HepG2 (cell line): ENCODE results near the gene THAP3. TPM values are rescaled to one million over a fixed set of nuclear protein-coding genes. Genes with fewer than 3 reads are reported as not detected.
"Not testable (repeated sequence)": the region's sequence is repeated elsewhere in the genome, so short reads cannot be mapped to it uniquely, and the experiment has no call there.

Source experiments
- ATAC-seq: fragments of 200-7000 bp; cut with Tn5 transposase; 3 replicates; pipeline ENCODE4 v1.9.1; 2020; ENCODE audit warnings: mild to moderate bottlenecking, moderate library complexity
- BruUV-seq: library from RNA; stranded (reverse); fragments of 400-500 nt; replicated peaks from 2 replicates; lab custom pipeline; 2021; lab: Mats Ljungman, UMichigan
- CTCF ChIA-PET: fragments of 300-600 bp; formaldehyde crosslinking; extraction: SDS; loops from one replicate; lab custom pipeline; 2021; ENCODE audit warnings: low total read pairs, inconsistent platforms, low intra/inter-chr PET ratio; lab: Yijun Ruan, JAX
- POLR2A ChIA-PET: fragments of 350-600 bp; sonication (Branson Sonifier 250); formaldehyde crosslinking; loops from one replicate; lab custom pipeline; 2020; ENCODE audit warnings: antibody characterized with exemption, inconsistent platforms; lab: Yijun Ruan, JAX
- DNase-seq: peaks from one replicate; pipeline ENCODE4 v3.0.0-alpha.2; 2015; ENCODE audit warnings: low spot score
- FAIRE-seq: peaks from 3 replicates; lab custom pipeline; 2011; peaks lifted over from hg19 to GRCh38; lab: Jason Lieb, UNC
- H2AFZ ChIP-seq: one replicate; pipeline ENCODE4 v1.6.1; 2011; ENCODE audit warnings: low read length, inconsistent platforms
- H3K27ac ChIP-seq: fragments of 300-600 bp; 3 replicates; pipeline ENCODE4 v1.8.0; 2011; ENCODE audit warnings: mixed run types, mild to moderate bottlenecking, mixed read lengths, low read length, inconsistent platforms; ENCODE audit not compliant: insufficient read depth; ENCODE audit errors: extremely low read length
- H3K27me3 ChIP-seq, 2 experiments: fragments of 200-600 bp in 1 of 2; 2 replicates in 1 of 2; 3 replicates in 1 of 2; pipeline versions ENCODE4 v1.6.0 to v1.8.0; 2011; ENCODE audit warnings: low read length in 2 of 2, mild to moderate bottlenecking in 2 of 2, moderate library complexity in 2 of 2, inconsistent platforms in 1 of 2; ENCODE audit not compliant: insufficient read depth in 2 of 2, control insufficient read depth in 1 of 2
- H3K36me3 ChIP-seq, 2 experiments: fragments of 200-600 bp in 1 of 2; replicated peaks in 1 of 2; 2 replicates in 1 of 2; 3 replicates in 1 of 2; pipeline versions ENCODE4 v1.5.1 to v1.8.0; 2011; ENCODE audit warnings: low read length in 2 of 2, inconsistent platforms in 1 of 2; ENCODE audit not compliant: insufficient read depth in 2 of 2, control insufficient read depth in 1 of 2
- H3K4me1 ChIP-seq: 2 replicates; pipeline ENCODE4 v1.5.1; 2012; ENCODE audit warnings: low read length, inconsistent platforms; ENCODE audit not compliant: insufficient read depth
- H3K4me2 ChIP-seq: 2 replicates; pipeline ENCODE4 v1.6.0; 2011; ENCODE audit warnings: low read depth, low read length, inconsistent platforms
- H3K4me3 ChIP-seq, 3 experiments: fragments of 200-600 bp in 1 of 3; sonication (generic), shearing (Covaris generic) in 1 of 3; replicated peaks in 1 of 3; 2 replicates each; pipeline ENCODE4 v1.5.1; 2011 to 2016; ENCODE audit warnings: low read length in 3 of 3, inconsistent platforms in 2 of 3, low read depth in 2 of 3, mild to moderate bottlenecking in 2 of 3, control low read depth in 1 of 3, mixed read lengths in 1 of 3; ENCODE audit not compliant: insufficient read depth in 1 of 3
- H3K79me2 ChIP-seq: one replicate; pipeline ENCODE4 v1.6.1; 2011; ENCODE audit warnings: low read length, inconsistent platforms; ENCODE audit not compliant: insufficient read depth
- H3K9ac ChIP-seq: 2 replicates; pipeline ENCODE4 v1.6.0; 2011; ENCODE audit warnings: mild to moderate bottlenecking, low read depth, low read length, inconsistent platforms; ENCODE audit not compliant: insufficient read depth
- H3K9me3 ChIP-seq: 2 replicates; pipeline ENCODE4 v1.5.1; 2012; ENCODE audit warnings: mild to moderate bottlenecking, low read length
- H4K20me1 ChIP-seq: 2 replicates; pipeline ENCODE4 v1.6.0; 2011; ENCODE audit warnings: inconsistent platforms, mild to moderate bottlenecking, low read length, moderate library complexity; ENCODE audit not compliant: insufficient read depth
- AGO2 ChIP-seq: fragments of 200-400 bp; formaldehyde crosslinking; optimal IDR thresholded peaks from 2 replicates; pipeline ENCODE3; 2017; ENCODE audit warnings: mild to moderate bottlenecking, low read depth, low read length, moderate library complexity
- AKAP8 ChIP-seq: sonication (generic); formaldehyde crosslinking; IDR thresholded peaks from 2 replicates; pipeline ENCODE4 v1.5.1; 2020; ENCODE audit warnings: mild to moderate bottlenecking, missing genetic modification reagents
- MED1 ChIP-seq: sonication (generic); formaldehyde crosslinking; IDR thresholded peaks from 2 replicates; pipeline ENCODE4 v1.4.0; 2020; ENCODE audit warnings: missing genetic modification reagents
- ZBTB38 ChIP-seq: sonication (generic); formaldehyde crosslinking; IDR thresholded peaks from 2 replicates; pipeline ENCODE4 v1.5.1; 2020; ENCODE audit warnings: mild to moderate bottlenecking, missing genetic modification reagents
- ZNF605 ChIP-seq: sonication (generic); formaldehyde crosslinking; IDR thresholded peaks from 2 replicates; pipeline ENCODE4 v1.8.0; 2022; ENCODE audit warnings: mild to moderate bottlenecking, missing genetic modification reagents
- ZNF770 ChIP-seq: sonication (generic); formaldehyde crosslinking; IDR thresholded peaks from 2 replicates; pipeline ENCODE4 v1.5.0; 2020; ENCODE audit warnings: mild to moderate bottlenecking, missing genetic modification reagents
- WGBS: methylation state at CpG from one replicate; pipeline ENCODE4 v1.1.6; 2017; ENCODE audit warnings: low lambda C conversion rate; 5-methylcytosine and 5-hydroxymethylcytosine counted together
- in situ Hi-C: cut with HindIII; loops from 2 replicates; pipeline ENCODE4 v1.10.0; 2017; ENCODE audit warnings: low pct_unique_long_range_greater_than_20kb; ENCODE audit not compliant: extremely low pct_ligation_motif_present
- intact Hi-C: fragments of 100-400 bp; cut with micrococcal nuclease; formaldehyde crosslinking; loops from one replicate; pipeline ENCODE4 v1.10.0; 2022; ENCODE audit not compliant: unreplicated experiment
- polyA plus RNA-seq, 8 experiments: library from polyadenylated mRNA; depleted of rRNA in 3 of 8; stranded (reverse) in 7 of 8; unstranded in 1 of 8; fragments of >200 nt; fragmentation: Illumina TruSeq in 4 of 8; extraction: Trizol in 4 of 8; gene quantifications; 2 replicates each; pipeline versions ENCODE4 v1.2.1 to v1.2.3, GENCODE V29; 2011 to 2016; ENCODE audit warnings: low read depth in 4 of 8, missing spikeins in 1 of 8, mixed read lengths in 1 of 8; ENCODE audit not compliant: insufficient read depth in 1 of 8
- total RNA-seq, 5 experiments: library from RNA; depleted of rRNA; stranded (reverse); fragments of >200 nt; fragmentation: Illumina TruSeq; extraction: Trizol; gene quantifications; 2 replicates each; pipeline ENCODE4 v1.2.3, GENCODE V29; 2016; ENCODE audit warnings: low read depth in 1 of 5
- TF ChIP-seq, protein P1 (sequence below): sonication (generic); formaldehyde crosslinking; IDR thresholded peaks from 2 replicates; pipeline ENCODE4 v1.4.0; 2020; ENCODE audit warnings: mild to moderate bottlenecking, missing genetic modification reagents
- TF ChIP-seq, protein P2 (sequence below): sonication (generic); formaldehyde crosslinking; IDR thresholded peaks from 2 replicates; pipeline ENCODE4 v1.5.0; 2020; ENCODE audit warnings: missing genetic modification reagents, mild to moderate bottlenecking, borderline replicate concordance

The THAP3 gene
- total and polyA plus RNA-seq, 2 of the 13 experiments (the other 11 are each of a cell fraction or from before 2014, with no cell fraction given) = 10.3 to 14.9 TPM

- TF ChIP-seq, protein P1, sequence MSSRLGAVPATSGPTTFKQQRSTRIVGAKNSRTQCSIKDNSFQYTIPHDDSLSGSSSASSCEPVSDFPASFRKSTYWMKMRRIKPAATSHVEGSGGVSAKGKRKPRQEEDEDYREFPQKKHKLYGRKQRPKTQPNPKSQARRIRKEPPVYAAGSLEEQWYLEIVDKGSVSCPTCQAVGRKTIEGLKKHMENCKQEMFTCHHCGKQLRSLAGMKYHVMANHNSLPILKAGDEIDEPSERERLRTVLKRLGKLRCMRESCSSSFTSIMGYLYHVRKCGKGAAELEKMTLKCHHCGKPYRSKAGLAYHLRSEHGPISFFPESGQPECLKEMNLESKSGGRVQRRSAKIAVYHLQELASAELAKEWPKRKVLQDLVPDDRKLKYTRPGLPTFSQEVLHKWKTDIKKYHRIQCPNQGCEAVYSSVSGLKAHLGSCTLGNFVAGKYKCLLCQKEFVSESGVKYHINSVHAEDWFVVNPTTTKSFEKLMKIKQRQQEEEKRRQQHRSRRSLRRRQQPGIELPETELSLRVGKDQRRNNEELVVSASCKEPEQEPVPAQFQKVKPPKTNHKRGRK (CRISPR knock-in tag) = no peak
- peak; percentile 85 for TF ChIP-seq AGO2
- TF ChIP-seq MED1 (CRISPR knock-in tag) = no peak
- TF ChIP-seq AKAP8 (CRISPR knock-in tag) = 0 out of 2 replicates have a peak, but pooled peaks have one; percentile 38
- peak; percentile 79 for TF ChIP-seq ZBTB38 (CRISPR knock-in tag)
- TF ChIP-seq, protein P2, sequence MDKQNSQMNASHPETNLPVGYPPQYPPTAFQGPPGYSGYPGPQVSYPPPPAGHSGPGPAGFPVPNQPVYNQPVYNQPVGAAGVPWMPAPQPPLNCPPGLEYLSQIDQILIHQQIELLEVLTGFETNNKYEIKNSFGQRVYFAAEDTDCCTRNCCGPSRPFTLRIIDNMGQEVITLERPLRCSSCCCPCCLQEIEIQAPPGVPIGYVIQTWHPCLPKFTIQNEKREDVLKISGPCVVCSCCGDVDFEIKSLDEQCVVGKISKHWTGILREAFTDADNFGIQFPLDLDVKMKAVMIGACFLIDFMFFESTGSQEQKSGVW (CRISPR knock-in tag) = no peak
- TF ChIP-seq, all 625 proteins: peak for 7
These were observed 25.3 kb upstream of the THAP3 start (continued) for GRCh38 chr1:6599141-6599975.

- DNase-seq, H2AFZ ChIP-seq, BruUV-seq: not testable (repeated sequence)
- peaks cover 23 to 45% of the 10 kb centered on the region in 2 experiments for H3K36me3 ChIP-seq
- H4K20me1 ChIP-seq = peaks cover 57% of the 10 kb centered on the region
- peak overlapping the region; percentile 87; the same call in 1 of the 2 replicates for H3K9ac ChIP-seq
- H3K27ac ChIP-seq = peak overlapping the region; percentile 100
- POLR2A ChIA-PET = interaction anchor here (1.3 to 7.1 kb wide), 6 partner anchors 8 to 46 kb away, joined by 5 to 113 read pairs (median 22); partner anchors contain the start of genes NOL9, PHF13, TAS1R1 and ZBTB48
- TF ChIP-seq ZNF770 (CRISPR knock-in tag) (peak; percentile 70), ZNF605 (0 out of 2 replicates have a peak, but pooled peaks have one; percentile 4)
- TF ChIP-seq, all 625 proteins: peak for 2; not testable (repeated sequence) for 623
- peaks cover 46% of the 10 kb centered on the region for H3K4me1 ChIP-seq
- in situ Hi-C loops, FAIRE-seq, ATAC-seq, H3K9me3 ChIP-seq, CTCF ChIA-PET, H3K27me3 ChIP-seq: not testable (repeated sequence)
- H3K4me3 ChIP-seq = peak overlapping the region; percentile 77 to 93 (median 92)
- WGBS = 48% methylated on average over 8 of the region's 8 CpGs
- peak overlapping the region; percentile 97 for H3K4me2 ChIP-seq
- H3K79me2 ChIP-seq = peaks cover 59% of the 10 kb centered on the region
- intact Hi-C loops = loop anchor here (2.0 kb wide), 1 partner anchor 21 kb away; the partner anchor contains the start of gene ZBTB48
These were observed 24.7 kb upstream of the THAP3 start for GRCh38 chr1:6599991-6600390.
